Gastrocnemius medialis (tissue), 4 donors: ENCODE results near the gene MPZ.

Experiments used
- POLR2A ChIP-seq, 2 donors: fragments of 450-650 bp; IDR thresholded peaks; one replicate each; pipeline ENCODE4 v1.6.1; 2017; ENCODE audit warnings: antibody characterized with exemption in 2 of 2, mild to moderate bottlenecking in 2 of 2, moderate library complexity in 2 of 2
- TF ChIP-seq, protein P1 (sequence below), 5 experiments: fragments of 450-650 bp in 3 of 5; fragments of 200-600 bp in 2 of 5; sonication (generic) in 2 of 5; IDR thresholded peaks in 4 of 5; conservative IDR thresholded peaks in 1 of 5; 1 replicate in 4 of 5; 2 replicates in 1 of 5; pipeline ENCODE4 v1.5.1; 2016 to 2019; ENCODE audit warnings: antibody characterized with exemption in 5 of 5, mild to moderate bottlenecking in 3 of 5, moderate library complexity in 3 of 5

DNA sequence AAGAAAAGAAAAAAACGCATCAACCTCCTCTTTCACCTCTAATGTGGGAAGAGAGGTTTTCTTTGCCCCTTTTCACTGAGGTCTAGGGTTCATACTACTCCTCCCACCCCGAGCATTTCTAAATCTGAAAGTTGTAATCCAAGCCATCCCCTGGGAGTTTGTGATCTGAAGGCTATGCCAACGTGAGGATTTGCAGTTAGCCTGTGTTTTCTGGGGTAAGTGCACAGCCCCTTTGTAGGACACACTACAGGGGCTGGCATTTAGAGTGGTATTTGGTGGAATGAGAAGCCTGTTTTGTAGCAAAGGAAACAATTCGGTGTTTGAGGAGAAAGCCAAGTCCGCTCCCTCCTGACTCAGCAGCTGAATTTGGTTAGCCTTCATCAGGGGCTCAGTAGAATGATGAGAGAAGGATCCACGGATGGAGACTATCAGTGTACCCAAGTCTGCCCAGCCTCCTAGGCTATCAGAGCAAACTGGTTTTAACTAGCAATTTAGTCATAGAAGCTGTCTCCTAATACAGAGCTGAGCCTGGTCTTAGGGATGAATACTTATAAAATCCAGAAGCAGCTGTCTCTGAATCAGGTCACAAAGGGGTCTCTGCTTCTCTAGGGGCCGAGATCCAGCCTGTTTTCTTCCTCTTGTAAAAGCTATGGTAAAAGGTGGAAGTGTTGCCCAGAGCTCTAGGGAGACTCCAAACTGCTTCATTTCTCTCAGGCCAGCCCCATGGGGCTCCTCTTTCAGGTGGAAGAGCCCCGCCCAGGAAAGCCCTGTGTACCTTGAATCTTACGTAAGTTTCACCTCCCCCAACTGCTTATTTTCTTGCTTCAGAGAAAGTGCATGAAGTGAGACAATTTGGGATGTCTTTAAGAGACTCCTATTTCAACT, 49.1 kb downstream of the MPZ start:
- TF ChIP-seq POLR2A (IDR thresholded peaks at IDR 0.05), result no peak
- TF ChIP-seq, protein P1, sequence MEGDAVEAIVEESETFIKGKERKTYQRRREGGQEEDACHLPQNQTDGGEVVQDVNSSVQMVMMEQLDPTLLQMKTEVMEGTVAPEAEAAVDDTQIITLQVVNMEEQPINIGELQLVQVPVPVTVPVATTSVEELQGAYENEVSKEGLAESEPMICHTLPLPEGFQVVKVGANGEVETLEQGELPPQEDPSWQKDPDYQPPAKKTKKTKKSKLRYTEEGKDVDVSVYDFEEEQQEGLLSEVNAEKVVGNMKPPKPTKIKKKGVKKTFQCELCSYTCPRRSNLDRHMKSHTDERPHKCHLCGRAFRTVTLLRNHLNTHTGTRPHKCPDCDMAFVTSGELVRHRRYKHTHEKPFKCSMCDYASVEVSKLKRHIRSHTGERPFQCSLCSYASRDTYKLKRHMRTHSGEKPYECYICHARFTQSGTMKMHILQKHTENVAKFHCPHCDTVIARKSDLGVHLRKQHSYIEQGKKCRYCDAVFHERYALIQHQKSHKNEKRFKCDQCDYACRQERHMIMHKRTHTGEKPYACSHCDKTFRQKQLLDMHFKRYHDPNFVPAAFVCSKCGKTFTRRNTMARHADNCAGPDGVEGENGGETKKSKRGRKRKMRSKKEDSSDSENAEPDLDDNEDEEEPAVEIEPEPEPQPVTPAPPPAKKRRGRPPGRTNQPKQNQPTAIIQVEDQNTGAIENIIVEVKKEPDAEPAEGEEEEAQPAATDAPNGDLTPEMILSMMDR (IDR thresholded peaks at IDR 0.05 in 4 of 5, conservative IDR thresholded peaks at IDR 0.05 in 1 of 5), result no peak
